Stimulated activated CD4-positive, alpha-beta T cell treated with anti-CD3 and anti-CD28 coated beads, Interleukin-12 subunit alpha, Interleukin-12 subunit beta, amount 100 ng/mL, for 4 hours (primary cell): ENCODE measurements around the gene SLA2.

ENCODE experiments used
- DNase-seq: peaks from one replicate; pipeline ENCODE4 v3.0.0-alpha.2; 2020

Gene SLA2

DNA sequence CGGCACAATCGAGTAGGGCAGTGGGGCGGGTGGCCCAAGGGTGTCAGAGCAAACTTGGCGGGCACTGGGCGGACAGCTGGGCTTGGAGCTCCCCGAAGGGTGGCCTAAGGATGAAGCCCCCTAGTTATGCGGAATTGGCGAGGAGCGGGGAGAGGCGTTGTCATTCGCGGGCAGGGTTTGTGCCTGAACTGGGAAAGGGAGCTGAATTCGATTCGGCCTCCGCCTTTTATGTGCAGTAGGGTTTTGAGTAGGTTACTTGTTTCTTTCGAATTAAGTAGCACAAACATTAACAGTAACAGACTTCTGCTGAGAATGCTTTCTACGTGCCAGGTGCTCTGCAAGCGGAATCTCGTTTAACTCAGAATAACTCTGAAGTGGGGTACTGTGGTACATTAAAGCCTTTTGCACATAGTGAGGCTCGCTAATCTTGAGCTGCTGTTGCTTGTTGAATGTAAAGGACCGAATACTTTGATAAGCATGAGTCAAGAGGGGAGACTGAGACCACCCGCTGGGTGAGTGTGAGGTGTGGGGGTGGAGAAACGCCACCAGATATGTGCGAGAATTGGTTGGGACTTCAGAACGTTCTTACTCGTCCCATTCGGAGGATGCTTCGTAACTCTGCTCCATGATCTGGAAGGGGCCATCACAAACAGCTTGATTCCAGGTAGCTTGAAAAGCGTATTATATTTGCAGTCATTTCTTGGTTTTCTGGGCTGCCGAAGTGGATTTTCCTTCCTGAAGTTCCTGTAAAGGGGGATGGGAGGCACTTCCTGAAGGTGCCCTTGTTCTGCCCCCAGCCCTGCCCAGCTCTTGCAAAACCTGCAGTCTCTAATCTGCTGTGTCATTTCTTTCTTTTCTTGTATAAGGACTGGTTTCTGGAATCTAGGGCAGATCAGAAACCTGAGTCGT is 39.6 kb downstream of the SLA2 start:
- DNase-seq: no peak

DNA sequence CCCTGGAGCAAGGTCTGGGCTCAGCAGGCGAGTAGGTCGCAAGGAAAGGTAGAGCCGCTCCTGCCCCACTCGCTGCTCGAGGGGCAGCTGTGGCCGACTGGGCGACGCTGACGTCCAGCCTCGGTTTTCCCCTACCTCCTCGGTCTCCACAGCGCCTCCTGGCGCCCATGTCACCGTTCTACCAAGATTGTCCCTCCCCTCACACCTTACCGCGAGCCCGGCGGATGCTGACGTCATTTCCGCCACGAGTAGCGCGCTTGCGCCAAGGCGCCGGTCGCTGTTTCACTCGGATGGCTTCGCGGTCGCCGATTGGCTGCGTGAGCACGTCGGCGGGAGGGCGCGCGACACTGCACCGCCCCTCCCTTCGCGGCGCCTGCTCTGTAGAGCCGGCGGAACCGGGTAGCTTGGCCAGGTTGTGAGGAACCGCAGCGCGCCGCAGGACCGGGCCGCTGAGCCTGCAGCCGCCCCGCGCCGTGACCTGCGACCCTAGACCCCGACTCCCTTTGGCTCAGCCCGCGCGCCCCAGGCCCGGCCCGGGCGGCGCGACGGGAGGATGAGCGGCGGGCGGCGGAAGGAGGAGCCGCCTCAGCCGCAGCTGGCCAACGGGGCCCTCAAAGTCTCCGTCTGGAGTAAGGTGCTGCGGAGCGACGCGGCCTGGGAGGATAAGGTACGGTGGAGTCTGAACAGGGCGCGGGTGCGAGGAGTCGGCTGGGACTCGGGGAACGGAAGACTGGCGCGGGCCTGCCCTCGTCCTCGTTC is 40.4 kb downstream of the SLA2 start, which contains the start of gene RAB5IF:
Gene RAB5IF (plus strand): TSS at position 381 of the 759 bp plus-strand sequence. CDS start 173 bp downstream, at position 554.
- DNase-seq: peak; percentile 99

DNA sequence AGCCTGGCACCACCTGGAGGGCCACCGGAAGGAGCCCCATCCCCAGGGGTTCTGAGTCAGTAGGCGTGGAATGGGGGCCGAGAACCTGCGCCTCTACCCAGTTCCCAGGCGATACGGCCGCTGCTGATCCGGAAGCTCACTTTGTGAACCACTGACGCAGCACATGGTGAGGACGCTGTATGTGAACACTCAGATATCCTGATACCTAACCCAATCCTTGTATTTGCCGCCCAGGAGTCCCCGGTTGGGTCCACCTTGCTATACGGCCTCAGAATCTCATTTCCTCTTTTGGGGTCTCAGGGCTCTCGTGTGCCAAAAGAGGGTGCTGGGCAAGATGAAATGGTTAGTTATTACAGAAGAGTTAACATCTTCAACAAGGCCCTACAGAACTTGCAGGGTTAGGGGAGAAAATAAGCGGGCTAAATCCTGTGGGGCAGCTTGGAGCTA is 41.0 kb downstream of the SLA2 start:
- peak; percentile 39 for DNase-seq

GRCh38 chr20:36601540-36601939 is 44.5 kb downstream of the SLA2 start:
- DNase-seq: no peak

GRCh38 chr20:36599912-36600345 is 46.1 kb downstream of the SLA2 start:
- no peak for DNase-seq

DNA sequence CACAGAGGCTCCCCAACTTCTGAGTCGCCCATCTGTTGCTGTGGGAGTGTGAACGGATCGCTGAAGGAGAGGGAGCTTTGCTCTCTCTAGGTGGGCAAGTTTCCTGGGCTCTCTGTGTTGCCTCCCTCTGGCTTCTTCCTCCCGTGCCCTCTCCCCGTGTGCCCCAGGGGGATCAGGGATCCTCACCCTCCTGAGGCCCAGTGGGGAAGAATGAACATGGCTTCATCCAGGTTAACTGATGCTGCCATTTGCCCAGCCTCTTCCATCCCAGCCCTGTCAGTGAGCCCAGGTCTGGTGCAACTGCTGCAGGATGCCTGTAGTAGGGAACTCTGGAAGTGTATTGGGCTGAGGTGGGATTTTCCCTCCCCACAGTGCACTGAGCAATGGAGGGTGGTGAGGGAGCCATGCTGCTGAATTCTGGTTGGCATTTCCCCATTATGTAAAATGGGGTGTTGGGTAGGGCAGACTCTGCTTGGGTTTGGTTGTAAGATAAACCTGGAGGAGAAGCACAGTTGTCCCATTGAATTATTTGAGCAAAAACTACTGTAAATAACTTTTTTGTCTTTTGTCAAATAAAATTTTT is 52.6 kb downstream of the SLA2 start:
- no peak for DNase-seq

GRCh38 chr20:36591854-36592641 is 53.9 kb downstream of the SLA2 start:
- DNase-seq: no peak

GRCh38 chr20:36591281-36591680 is 54.7 kb downstream of the SLA2 start:
- DNase-seq: no peak

GRCh38 chr20:36587388-36588070 is 58.5 kb downstream of the SLA2 start:
- DNase-seq: no peak

DNA sequence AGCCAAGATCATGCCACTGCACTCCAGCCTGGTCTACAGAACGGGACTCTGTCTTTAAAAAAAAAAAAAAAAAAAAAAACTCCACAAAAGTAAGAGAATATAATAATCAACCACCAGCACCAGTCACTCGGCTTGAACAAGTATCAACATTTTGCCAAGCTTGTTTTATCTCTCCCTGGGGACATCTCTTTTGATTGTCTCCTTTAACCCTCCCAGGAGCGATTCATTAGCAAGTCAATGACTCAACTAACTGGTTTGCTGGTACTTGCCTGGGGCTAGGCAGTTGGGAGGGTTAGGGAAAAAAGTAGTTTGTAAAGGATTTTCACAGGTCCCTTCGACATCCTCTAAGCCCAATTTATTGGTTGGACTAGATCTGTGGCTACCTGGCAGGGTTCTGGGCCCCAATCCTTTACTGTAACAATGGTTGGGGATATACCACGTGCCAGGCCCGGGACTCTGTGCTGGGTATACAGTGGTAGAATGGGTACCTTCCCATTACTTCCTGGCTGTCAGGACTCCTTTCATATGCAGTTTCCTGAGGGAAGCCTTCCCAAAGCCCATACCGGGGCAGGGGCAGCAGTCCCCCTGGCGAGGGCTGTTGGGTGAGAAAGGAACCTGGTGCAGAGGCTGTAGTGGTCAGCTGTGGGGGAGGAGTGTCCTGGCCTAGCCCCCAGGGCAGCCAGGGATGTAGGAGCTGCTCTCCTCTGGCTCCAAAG is 60.4 kb downstream of the SLA2 start:
- no peak for DNase-seq

DNA sequence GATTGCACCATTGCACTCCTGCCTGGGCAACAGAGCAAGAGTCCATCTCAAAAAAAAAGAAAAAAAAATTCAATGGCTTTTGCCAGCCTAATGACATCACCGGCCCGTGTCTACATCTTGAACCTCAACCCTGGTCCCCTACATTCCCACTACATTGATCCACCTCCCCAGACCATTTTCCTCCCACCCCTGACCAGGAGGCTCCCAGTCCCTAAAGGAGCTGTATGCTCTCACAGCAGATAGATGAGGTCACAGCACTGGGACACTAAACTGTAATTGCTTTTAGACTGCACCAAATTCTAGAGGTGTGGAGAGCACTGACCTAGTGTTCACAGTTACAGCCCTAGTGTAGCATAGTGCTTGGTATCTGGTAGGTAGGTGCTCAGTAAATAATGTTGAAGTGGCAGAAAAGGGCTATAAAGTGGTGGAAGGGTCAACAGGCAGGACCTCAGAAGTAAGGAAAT is 61.9 kb downstream of the SLA2 start:
- DNase-seq: no peak

GRCh38 chr20:36582821-36583220 is 63.2 kb downstream of the SLA2 start:
- DNase-seq: no peak

- no peak for DNase-seq
These were observed 63.7 kb downstream of the SLA2 start for GRCh38 chr20:36582322-36582721.

GRCh38 chr20:36579996-36580545 is 65.9 kb downstream of the SLA2 start:
- DNase-seq: no peak

- no peak for DNase-seq
These were observed 67.5 kb downstream of the SLA2 start for GRCh38 chr20:36578356-36579041.

DNA sequence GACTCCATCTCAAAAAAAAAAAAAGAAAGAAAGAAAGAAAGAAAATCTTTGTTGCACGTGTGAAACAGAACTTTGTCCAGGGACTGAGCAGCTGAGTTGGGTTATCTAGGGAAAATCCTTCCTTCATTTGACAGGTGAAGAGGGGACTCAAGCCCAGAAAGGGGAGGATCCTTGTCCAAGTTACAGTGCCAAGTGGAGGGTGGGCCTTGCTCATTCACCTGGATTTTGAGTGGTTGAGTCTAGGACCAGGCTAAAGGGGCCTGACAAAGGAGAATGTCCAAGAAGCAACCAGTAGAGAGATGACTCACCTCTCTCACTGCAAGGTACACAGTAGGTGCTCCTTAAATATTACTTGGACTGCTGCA is 69.9 kb downstream of the SLA2 start:
- DNase-seq: no peak

DNA sequence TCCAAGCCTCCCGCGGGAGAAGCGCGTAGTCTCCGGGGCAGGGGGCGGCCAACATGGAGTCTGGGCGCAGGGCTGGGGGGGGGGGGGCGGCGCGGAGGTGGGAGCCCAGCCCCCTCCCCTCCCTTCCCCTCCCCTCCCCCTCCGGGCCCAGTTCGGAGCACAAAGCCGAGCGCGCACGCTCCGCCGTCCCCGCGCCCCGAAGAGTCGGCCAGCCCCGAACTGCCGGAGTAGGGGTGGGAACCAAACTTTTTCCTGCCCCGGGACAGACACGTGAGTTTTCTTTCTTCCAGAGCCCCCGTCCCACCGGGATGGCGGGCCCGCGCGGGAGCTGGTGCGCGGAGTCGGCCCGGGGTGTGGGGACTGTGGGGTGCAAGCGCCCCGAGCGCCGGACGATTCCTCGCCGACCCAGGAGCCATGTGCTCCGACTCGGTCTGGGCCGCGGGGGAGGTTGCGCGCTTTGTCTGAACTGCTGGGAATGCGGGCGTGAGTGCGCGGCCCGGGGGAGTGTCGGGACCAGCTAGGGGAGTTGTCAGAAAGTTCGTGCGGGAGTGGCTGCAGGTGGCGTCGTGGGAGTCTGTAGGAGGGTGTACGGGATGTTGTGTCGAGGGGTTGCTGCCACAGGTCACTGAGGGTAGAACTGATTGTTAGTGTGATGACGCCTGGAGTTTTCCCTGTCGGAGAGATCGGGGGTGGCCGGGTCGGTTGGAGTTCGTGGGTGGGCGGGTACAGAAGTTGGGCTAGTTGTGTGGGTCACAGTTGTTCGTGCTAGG is 71.4 kb downstream of the SLA2 start:
- peak; percentile 54 for DNase-seq

- peak; percentile 40 for DNase-seq
These were observed 72.1 kb downstream of the SLA2 start for GRCh38 chr20:36573798-36574365.
